Testis (tissue), 3 donors: ENCODE results near the gene ULK4. TPM values are rescaled to one million over a fixed set of nuclear protein-coding genes. Genes with fewer than 3 reads are reported as not detected.

ENCODE experiments used
- DNase-seq: peaks from one replicate; pipeline ENCODE4 v3.0.0-alpha.2; 2019
- H3K27ac ChIP-seq, 2 donors: fragments of 200-600 bp; sonication (generic); one replicate each; pipeline ENCODE4 v1.5.1; 2019
- H3K27me3 ChIP-seq: fragments of 200-600 bp; sonication (generic); one replicate; pipeline ENCODE4 v1.5.1; 2019
- H3K36me3 ChIP-seq: fragments of 200-600 bp; sonication (generic); one replicate; pipeline ENCODE4 v1.5.1; 2017; ENCODE audit warnings: low read depth; ENCODE audit errors: missing control alignments
- H3K4me1 ChIP-seq: fragments of 200-600 bp; sonication (generic); one replicate; pipeline ENCODE4 v1.5.1; 2019
- H3K4me3 ChIP-seq, 2 donors: fragments of 200-600 bp; sonication (generic); one replicate each; pipeline ENCODE4 v1.5.1; 2017 to 2019
- H3K9me3 ChIP-seq: fragments of 200-600 bp; sonication (generic); one replicate; pipeline ENCODE4 v1.5.1; 2017
- CTCF ChIP-seq, 3 experiments: fragments of 450-650 bp in 2 of 3; fragments of 200-600 bp in 1 of 3; sonication (generic) in 1 of 3; IDR thresholded peaks; one replicate each; pipeline ENCODE4 v1.5.1; 2016 to 2019; ENCODE audit warnings: antibody characterized with exemption in 3 of 3, mild to moderate bottlenecking in 2 of 3, moderate library complexity in 1 of 3
- POLR2A ChIP-seq: fragments of 450-650 bp; IDR thresholded peaks from one replicate; pipeline ENCODE4 v1.6.1; 2017; ENCODE audit warnings: antibody characterized with exemption, mild to moderate bottlenecking, moderate library complexity
- WGBS, 2 donors: methylation state at CpG; one replicate each; pipeline ENCODE4 v1.1.5; 2018; 5-methylcytosine and 5-hydroxymethylcytosine counted together
- intact Hi-C: fragments of 100-400 bp; cut with DNase I; formaldehyde crosslinking; loops from one replicate; pipeline ENCODE4 v1.15.1; 2023; ENCODE audit warnings: low total_unique reads
- polyA plus RNA-seq: library from polyadenylated mRNA; stranded (reverse); fragments of 350-450 nt; fragmentation: Illumina TruSeq; extraction: RNeasy Lipid Tissue Mini Kit (QIAGEN cat#74804); gene quantifications from one replicate; pipeline ENCODE4 v1.2.3, GENCODE V29; 2014; ENCODE audit warnings: low read depth, low replicate concordance; ENCODE audit not compliant: insufficient read depth
- total RNA-seq, 2 donors: library from RNA; depleted of rRNA; stranded (reverse); fragments of >200 nt; gene quantifications; one replicate each; pipeline ENCODE4 v1.2.3, GENCODE V29; 2016

Gene ULK4
- total and polyA plus RNA-seq, 3 donors from 2014 or later = 45.7 to 91.6 (median 47.4) TPM

- TF ChIP-seq CTCF (IDR thresholded peaks at IDR 0.05) = no peak
- TF ChIP-seq POLR2A = no peak
- Histone ChIP-seq H3K27ac (no peak overlapping the region), H3K27me3 (no peaks in the 10 kb centered on the region), H3K36me3 (no peaks in the 10 kb centered on the region), H3K9me3 (no peaks in the 10 kb centered on the region), H3K4me1 (no peaks in the 10 kb centered on the region), H3K4me3 (no peak overlapping the region)
- intact Hi-C loops = no loop called here
- DNase-seq = no peak
- 83 to 87% methylated on average over 6 of the region's 6 CpGs for WGBS, 2 donors
These were observed 13.7 kb upstream of the ULK4 start for GRCh38 chr3:41975416-41976103.

- Histone ChIP-seq H3K4me3 (no peak overlapping the region), H3K9me3 (no peaks in the 10 kb centered on the region), H3K4me1 (no peaks in the 10 kb centered on the region), H3K27ac (no peak overlapping the region), H3K36me3 (no peaks in the 10 kb centered on the region), H3K27me3 (no peaks in the 10 kb centered on the region)
- TF ChIP-seq POLR2A (no peak), CTCF (IDR thresholded peaks at IDR 0.05) (no peak)
- WGBS, 2 donors = 90 to 91% methylated on average over 2 of the region's 2 CpGs
- DNase-seq = no peak
- intact Hi-C loops = no loop called here
These were observed 12.3 kb upstream of the ULK4 start for GRCh38 chr3:41974223-41974622.

GRCh38 chr3:41972802-41973201 is 10.9 kb upstream of the ULK4 start:
- DNase-seq = no peak

GRCh38 chr3:41966206-41966605 is 4.3 kb upstream of the ULK4 start:
- DNase-seq = no peak
- 81 to 85% methylated on average over 6 of the region's 6 CpGs for WGBS, 2 donors
- no peaks in the 10 kb centered on the region for H3K9me3 ChIP-seq
- no peak overlapping the region for H3K4me3 ChIP-seq
- H3K27me3 ChIP-seq = no peaks in the 10 kb centered on the region
- intact Hi-C loops = no loop called here
- no peaks in the 10 kb centered on the region for H3K36me3 ChIP-seq
- TF ChIP-seq CTCF (IDR thresholded peaks at IDR 0.05) (no peak), POLR2A (no peak)
- no peak overlapping the region for H3K27ac ChIP-seq
- no peaks in the 10 kb centered on the region for H3K4me1 ChIP-seq

More at GRCh38 chr3:41972802-41973201, 10.9 kb upstream of the ULK4 start:
- TF ChIP-seq POLR2A (no peak), CTCF (IDR thresholded peaks at IDR 0.05) (no peak)
- Histone ChIP-seq H3K27ac (no peak overlapping the region), H3K36me3 (no peaks in the 10 kb centered on the region), H3K9me3 (no peaks in the 10 kb centered on the region), H3K4me1 (no peaks in the 10 kb centered on the region), H3K27me3 (no peaks in the 10 kb centered on the region), H3K4me3 (no peak overlapping the region)
- 73 to 83% methylated on average over 5 of the region's 5 CpGs for WGBS, 2 donors
- intact Hi-C loops = no loop called here

GRCh38 chr3:41963823-41964222 is 1.9 kb upstream of the ULK4 start:
- DNase-seq = no peak
- WGBS, 2 donors = 91 to 92% methylated on average over 9 to 10 of the region's 10 CpGs
- TF ChIP-seq POLR2A = no peak
- intact Hi-C loops = no loop called here
- no peak overlapping the region for H3K27ac ChIP-seq
- H3K9me3 ChIP-seq = no peaks in the 10 kb centered on the region
- peaks cover 8% of the 10 kb centered on the region for H3K4me1 ChIP-seq
- H3K36me3 ChIP-seq = no peaks in the 10 kb centered on the region
- H3K27me3 ChIP-seq = no peaks in the 10 kb centered on the region
- no peak overlapping the region for H3K4me3 ChIP-seq
